ENCODE results near the gene KAZN. TPM values are rescaled to one million over a fixed set of nuclear protein-coding genes. Genes with fewer than 3 reads are reported as not detected.

The KAZN gene
- total RNA-seq, 1 experiment from 2014 or later, result 0.38 TPM

DNA sequence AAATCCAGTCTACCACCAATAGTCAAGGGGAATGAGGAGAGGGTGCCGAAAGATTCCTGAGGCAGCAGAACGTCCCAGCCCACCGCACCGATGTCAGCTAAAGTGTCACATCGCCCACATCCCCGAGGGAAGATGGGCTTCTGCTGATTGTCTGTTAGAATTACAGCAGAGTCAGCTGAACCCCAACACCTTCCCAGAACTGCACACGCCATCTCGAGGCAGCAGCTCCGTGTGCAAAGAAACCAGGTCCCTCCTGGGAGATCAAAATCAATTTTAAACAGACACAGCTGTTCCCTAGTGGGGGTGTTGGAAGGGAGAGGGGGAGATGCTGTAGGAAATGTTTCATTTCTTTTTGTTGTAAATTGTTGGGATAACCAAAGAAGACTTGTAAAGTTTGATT is 12.8 kb upstream of the KAZN start:
- no peak for DNase-seq (ENCODE audit: low spot score)

- no peak for DNase-seq (ENCODE audit: low spot score)
Measured at GRCh38 chr1:14590411-14591180, 7.9 kb upstream of the KAZN start.

DNA sequence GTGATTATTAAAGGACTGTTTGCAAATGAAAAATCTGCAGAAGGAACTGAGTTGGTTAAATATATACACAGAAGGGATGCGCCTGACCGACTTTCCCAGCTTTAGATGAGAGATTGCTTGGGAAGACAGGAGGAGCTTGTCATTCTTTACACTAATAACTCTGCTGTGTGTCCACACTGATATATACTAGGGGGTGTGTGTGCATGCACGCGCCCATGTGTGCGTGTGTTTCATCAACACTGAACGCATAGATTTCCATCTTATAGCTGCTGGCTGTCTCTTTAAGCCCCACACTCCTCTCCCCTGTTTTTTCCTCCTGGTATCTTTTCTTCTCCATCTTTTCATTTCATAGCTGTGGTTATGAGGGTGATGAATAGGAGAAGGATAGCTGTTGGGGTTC is 6.9 kb upstream of the KAZN start:
- no peak for DNase-seq (ENCODE audit: low spot score)

DNA sequence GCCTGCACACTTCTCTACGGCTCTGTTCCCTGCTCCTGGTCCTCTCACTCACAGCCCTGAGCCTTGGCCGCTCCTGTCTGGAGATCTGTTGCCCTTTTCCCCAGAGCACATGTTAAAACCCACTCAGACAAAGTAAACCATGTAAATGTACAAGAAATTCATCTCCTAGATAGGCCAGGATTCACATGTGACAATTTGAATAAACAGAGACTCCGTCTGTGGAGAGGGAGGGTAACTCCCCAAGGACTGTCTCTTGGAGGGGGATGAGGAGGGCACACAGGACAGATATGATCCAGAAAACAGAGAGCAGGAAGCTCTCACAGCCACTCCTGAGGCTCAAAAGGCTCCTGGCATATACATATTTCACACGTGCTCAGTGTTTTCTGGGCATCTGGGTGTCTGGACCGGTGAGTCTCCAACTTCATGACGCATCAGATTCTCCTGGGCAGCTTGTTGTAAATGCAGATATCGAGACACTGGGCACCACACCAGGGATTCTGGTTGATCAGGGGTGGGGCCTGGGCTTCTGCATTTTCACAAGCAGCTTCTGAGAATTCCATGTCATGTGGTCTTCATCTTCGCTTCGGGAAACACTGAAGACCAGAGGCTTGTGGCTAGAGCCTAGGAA is 6.4 kb upstream of the KAZN start:
- no peak for DNase-seq (ENCODE audit: low spot score)

DNA sequence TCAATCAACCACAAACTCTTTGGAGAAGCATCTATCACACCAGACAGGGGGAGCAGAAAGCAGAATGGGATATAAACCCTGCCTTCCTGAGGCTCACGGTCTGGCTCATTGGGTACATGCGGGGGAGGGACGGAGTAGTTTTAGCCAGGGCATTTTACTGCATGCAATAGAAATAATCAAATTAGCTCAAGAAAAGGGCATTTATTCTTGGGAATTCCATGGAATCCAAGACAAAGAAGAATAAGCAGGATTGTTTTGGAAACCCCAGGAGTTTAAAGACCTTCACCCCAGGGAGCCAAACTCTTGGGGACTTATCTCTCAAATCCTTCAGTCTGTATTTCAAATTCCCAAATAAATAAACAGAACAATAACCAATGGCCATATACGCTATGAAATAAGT is 5.2 kb upstream of the KAZN start:
- DNase-seq (ENCODE audit: low spot score), result no peak

GRCh38 chr1:14594045-14594444 is 4.4 kb upstream of the KAZN start:
- no peak for DNase-seq (ENCODE audit: low spot score)

GRCh38 chr1:14596591-14596990 is 1.9 kb upstream of the KAZN start:
- DNase-seq (ENCODE audit: low spot score), result no peak

- no peak for DNase-seq (ENCODE audit: low spot score)
Measured at GRCh38 chr1:14597343-14598006, 1.0 kb upstream of the KAZN start.

- DNase-seq (ENCODE audit: low spot score), result no peak
Measured at GRCh38 chr1:14598007-14598497, 433 bp upstream of the KAZN start.

GRCh38 chr1:14599183-14599791 is 802 bp downstream of the KAZN start:
- no peak for DNase-seq (ENCODE audit: low spot score)

- no peak for DNase-seq (ENCODE audit: low spot score)
Measured at GRCh38 chr1:14599800-14600199, 1.3 kb downstream of the KAZN start.

GRCh38 chr1:14600405-14601112 is 2.1 kb downstream of the KAZN start:
- no peak for DNase-seq (ENCODE audit: low spot score)

DNA sequence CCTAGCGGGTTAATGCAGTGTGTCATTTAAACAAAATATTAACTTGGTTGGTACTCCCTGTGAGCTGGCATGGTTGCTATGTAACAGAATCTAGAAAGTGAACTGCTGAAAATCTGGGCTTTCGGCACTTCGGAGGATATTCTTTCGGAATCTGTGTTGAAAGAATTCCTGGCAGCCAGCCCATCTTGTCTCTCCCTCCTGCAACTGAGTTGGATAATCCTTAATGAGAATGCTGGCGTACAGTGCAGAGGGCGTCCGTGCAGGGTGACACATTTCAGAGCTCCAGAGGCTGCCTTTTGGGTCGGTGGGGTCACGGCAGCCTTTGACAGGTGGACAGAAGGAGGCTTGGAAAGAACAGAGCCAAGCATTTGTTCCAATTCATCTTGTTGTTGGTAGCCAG is 3.7 kb downstream of the KAZN start:
- no peak for DNase-seq (ENCODE audit: low spot score)

GRCh38 chr1:14603645-14604044 is 5.2 kb downstream of the KAZN start:
- DNase-seq (ENCODE audit: low spot score), result no peak

DNA sequence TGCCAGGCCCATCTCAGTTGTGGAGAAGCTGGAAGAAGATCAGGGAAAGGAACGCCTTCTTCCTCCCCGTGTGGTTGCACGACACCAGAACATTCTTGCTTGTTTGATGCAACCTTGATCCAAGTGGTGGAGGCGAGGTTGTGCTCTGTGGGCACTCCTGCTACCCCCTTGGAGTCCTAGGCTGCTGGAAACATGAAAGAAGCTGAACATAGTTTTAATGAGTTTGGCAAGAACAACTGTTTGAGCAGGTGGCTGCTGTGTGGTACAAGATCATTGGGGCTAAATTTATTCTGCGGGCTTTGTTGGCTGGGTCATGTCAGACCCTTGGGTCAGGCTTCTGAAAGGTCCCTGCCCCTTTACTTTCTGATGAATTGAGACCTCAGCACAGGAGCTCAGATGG is 5.9 kb downstream of the KAZN start:
- no peak for DNase-seq (ENCODE audit: low spot score)

- no peak for DNase-seq (ENCODE audit: low spot score)
Measured at GRCh38 chr1:14605945-14606344, 7.5 kb downstream of the KAZN start.

DNA sequence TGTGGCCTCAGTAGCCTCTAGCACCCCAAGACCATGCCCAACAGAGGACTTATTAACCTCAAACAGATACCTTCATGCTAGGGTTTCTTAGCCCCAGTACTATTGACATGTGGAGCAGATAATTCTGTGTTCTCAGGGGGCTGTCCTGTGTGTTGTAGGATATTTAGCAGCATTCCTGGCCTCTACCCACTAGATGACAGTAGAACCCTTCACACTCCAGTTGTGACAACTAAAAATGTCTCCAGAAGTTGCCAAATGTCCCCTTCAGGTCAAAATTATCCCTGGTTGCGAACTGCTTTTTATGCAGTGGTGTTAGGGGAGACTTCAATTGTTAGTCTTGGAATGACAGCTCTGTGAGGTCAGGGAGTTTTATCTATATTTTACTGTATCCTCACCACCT is 8.1 kb downstream of the KAZN start:
- no peak for DNase-seq (ENCODE audit: low spot score)

DNA sequence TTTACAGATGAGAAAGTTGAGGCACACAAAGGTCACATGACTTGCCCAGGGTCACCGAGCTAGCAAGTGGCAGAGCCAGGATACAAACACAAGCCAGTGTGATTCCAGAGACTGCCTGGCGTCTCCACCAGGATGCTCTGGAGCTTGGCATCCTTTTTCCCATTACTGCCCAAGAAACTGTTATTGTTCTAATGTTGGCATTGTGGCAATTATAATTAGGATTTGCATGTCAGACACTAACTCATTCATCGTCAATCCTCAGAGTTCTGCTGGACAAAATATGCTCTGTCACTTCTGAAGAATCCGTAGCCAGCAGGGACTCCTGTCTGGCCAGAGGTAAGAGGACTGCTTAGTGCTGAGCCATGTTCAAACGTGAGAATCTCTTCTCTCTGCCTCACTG is 8.8 kb downstream of the KAZN start:
- no peak for DNase-seq (ENCODE audit: low spot score)

GRCh38 chr1:14608308-14608707 is 9.8 kb downstream of the KAZN start:
- DNase-seq (ENCODE audit: low spot score), result peak; percentile 7

- DNase-seq (ENCODE audit: low spot score), result no peak
Measured at GRCh38 chr1:14610761-14611160, 12.3 kb downstream of the KAZN start.

GRCh38 chr1:14611792-14612191 is 13.3 kb downstream of the KAZN start:
- DNase-seq (ENCODE audit: low spot score), result no peak

GRCh38 chr1:14612256-14612655 is 13.8 kb downstream of the KAZN start:
- DNase-seq (ENCODE audit: low spot score), result no peak
